HepG2 (cell line): ENCODE data around the gene JADE2. TPM values are rescaled to one million over a fixed set of nuclear protein-coding genes. Genes with fewer than 3 reads are reported as not detected.

Source experiments
- DPF2 ChIP-seq: sonication (generic); formaldehyde crosslinking; IDR thresholded peaks from 2 replicates; pipeline ENCODE4 v1.4.0; 2020; ENCODE audit warnings: mild to moderate bottlenecking, low read depth, missing genetic modification reagents, borderline replicate concordance
- FOXJ3 ChIP-seq: sonication (generic); formaldehyde crosslinking; IDR thresholded peaks from 2 replicates; pipeline ENCODE4 v1.4.0; 2020; ENCODE audit warnings: missing genetic modification reagents, mild to moderate bottlenecking, borderline replicate concordance
- HMG20A ChIP-seq: IDR thresholded peaks from 2 replicates; pipeline ENCODE4 v1.6.1; 2016; ENCODE audit warnings: borderline replicate concordance
- HNF4A ChIP-seq: sonication (generic); formaldehyde crosslinking; IDR thresholded peaks from 2 replicates; pipeline ENCODE4 v1.4.0; 2020; ENCODE audit warnings: missing genetic modification reagents
- KAT8 ChIP-seq: IDR thresholded peaks from 2 replicates; pipeline ENCODE4 v1.6.1; 2016; ENCODE audit warnings: missing genetic modification reagents, missing compliant biosample characterization
- KLF6 ChIP-seq: IDR thresholded peaks from 2 replicates; pipeline ENCODE4 v1.8.0; 2016; ENCODE audit warnings: missing biosample characterization, missing genetic modification reagents
- NR2F2 ChIP-seq: IDR thresholded peaks from 2 replicates; pipeline ENCODE4 v1.6.1; 2012; ENCODE audit warnings: low read depth, inconsistent platforms, borderline replicate concordance
- RCOR2 ChIP-seq: IDR thresholded peaks from 2 replicates; pipeline ENCODE4 v1.6.1; 2016; ENCODE audit warnings: missing biosample characterization, missing genetic modification reagents
- RFXAP ChIP-seq: sonication (generic); formaldehyde crosslinking; IDR thresholded peaks from 2 replicates; pipeline ENCODE4 v1.4.0; 2020; ENCODE audit warnings: missing genetic modification reagents, borderline replicate concordance
- SMAD3 ChIP-seq: sonication (generic); formaldehyde crosslinking; IDR thresholded peaks from 2 replicates; pipeline ENCODE4 v1.4.0; 2020; ENCODE audit warnings: missing genetic modification reagents
- SNRNP70 ChIP-seq: fragments of 200-400 bp; formaldehyde crosslinking; IDR thresholded peaks from 2 replicates; pipeline ENCODE4 v1.6.1; 2017; ENCODE audit warnings: mild to moderate bottlenecking, low read depth, low read length, moderate library complexity
- THYN1 ChIP-seq: sonication (generic); formaldehyde crosslinking; IDR thresholded peaks from 2 replicates; pipeline ENCODE4 v1.8.1; 2023; ENCODE audit warnings: low read depth, mild to moderate bottlenecking, moderate library complexity, missing genetic modification reagents, borderline replicate concordance
- ZNF282 ChIP-seq: fragments of 450-650 bp; IDR thresholded peaks from 2 replicates; pipeline ENCODE4 v1.6.1; 2018; ENCODE audit not compliant: partially characterized antibody
- ZNF589 ChIP-seq: sonication (generic); formaldehyde crosslinking; conservative IDR thresholded peaks from 2 replicates; pipeline ENCODE4 v1.8.0; 2022; ENCODE audit warnings: mild to moderate bottlenecking, moderate library complexity, missing genetic modification reagents
- polyA plus RNA-seq, 8 experiments: library from polyadenylated mRNA; depleted of rRNA in 3 of 8; stranded (reverse) in 7 of 8; unstranded in 1 of 8; fragments of >200 nt; fragmentation: Illumina TruSeq in 4 of 8; extraction: Trizol in 4 of 8; gene quantifications; 2 replicates each; pipeline versions ENCODE4 v1.2.1 to v1.2.3, GENCODE V29; 2011 to 2016; ENCODE audit warnings: low read depth in 4 of 8, missing spikeins in 1 of 8, mixed read lengths in 1 of 8; ENCODE audit not compliant: insufficient read depth in 1 of 8
- total RNA-seq, 5 experiments: library from RNA; depleted of rRNA; stranded (reverse); fragments of >200 nt; fragmentation: Illumina TruSeq; extraction: Trizol; gene quantifications; 2 replicates each; pipeline ENCODE4 v1.2.3, GENCODE V29; 2016; ENCODE audit warnings: low read depth in 1 of 5
- TF ChIP-seq, protein P1 (sequence below): sonication (generic); IDR thresholded peaks from 2 replicates; pipeline ENCODE4 v1.6.1; 2016; ENCODE audit warnings: low read depth, borderline replicate concordance
- TF ChIP-seq, protein P2 (sequence below): sonication (generic); formaldehyde crosslinking; conservative IDR thresholded peaks from 2 replicates; pipeline ENCODE4 v1.4.0; 2020; ENCODE audit warnings: missing genetic modification reagents
- TF ChIP-seq, protein P3 (sequence below): sonication (generic); formaldehyde crosslinking; IDR thresholded peaks from 2 replicates; pipeline ENCODE4 v1.4.0; 2020; ENCODE audit warnings: missing genetic modification reagents
- TF ChIP-seq, protein P4 (sequence below): sonication (generic); formaldehyde crosslinking; IDR thresholded peaks from 2 replicates; pipeline ENCODE4 v1.5.0; 2020; ENCODE audit warnings: missing genetic modification reagents, mild to moderate bottlenecking, borderline replicate concordance
- TF ChIP-seq, protein P5 (sequence below): sonication (generic); formaldehyde crosslinking; IDR thresholded peaks from 2 replicates; pipeline ENCODE4 v1.8.1; 2023; ENCODE audit warnings: mild to moderate bottlenecking, missing genetic modification reagents

Gene JADE2
- total and polyA plus RNA-seq, 2 of the 13 experiments (the other 11 are each of a cell fraction or from before 2014, with no cell fraction given): 7.5 to 15.1 TPM

DNA sequence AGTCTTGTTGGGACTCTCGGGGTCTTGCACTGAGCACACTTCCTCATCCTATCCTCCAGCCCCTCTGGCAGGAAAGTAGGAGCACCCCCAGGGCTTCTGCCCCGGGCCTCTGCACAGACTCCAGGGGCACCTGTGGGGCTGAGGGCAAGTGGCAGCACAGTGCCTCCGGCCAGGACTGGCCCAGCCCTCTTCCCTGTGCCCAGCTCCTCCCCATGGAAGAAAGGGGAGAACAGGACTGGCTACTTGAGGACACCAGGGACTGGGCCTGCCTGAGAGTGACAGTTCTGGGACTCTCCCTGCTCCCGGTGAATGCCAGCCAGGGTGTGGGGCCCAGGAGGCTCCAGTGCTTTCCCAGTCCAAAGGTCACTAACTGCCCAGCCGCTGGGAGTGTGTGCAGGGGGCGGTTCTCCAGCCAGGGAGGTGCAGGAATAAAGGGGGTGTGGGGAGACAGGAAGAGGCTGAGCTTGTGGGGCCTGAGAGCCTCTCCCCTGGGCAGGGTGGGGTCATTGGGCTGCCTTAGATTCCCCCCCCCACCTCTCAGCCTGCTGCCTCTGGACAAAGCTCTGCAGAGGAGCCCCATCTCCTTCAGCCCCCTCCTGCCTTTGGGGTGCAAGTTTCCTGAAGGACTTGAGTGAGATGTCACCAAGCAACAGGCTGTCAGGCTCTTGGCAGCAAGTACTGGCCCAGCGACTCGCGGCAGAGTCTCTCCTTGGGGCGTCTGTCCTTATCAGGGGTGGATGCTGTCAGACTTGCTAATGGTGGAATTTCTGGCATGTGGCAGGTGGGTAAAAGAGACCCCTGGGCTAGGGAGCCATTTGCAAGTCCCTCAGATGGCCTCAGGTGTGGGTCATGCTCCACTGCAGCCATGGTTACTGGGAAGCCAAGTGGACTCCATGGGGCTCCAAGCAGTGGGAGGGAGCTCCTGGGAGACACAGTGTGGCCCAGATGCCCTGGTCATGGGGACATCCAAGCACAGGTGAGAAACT lies 19.1 kb upstream of the JADE2 start (continued):
- TF ChIP-seq KAT8 (CRISPR knock-in tag): peak; percentile 78
- TF ChIP-seq RCOR2 (CRISPR knock-in tag): peak; percentile 64; the same call in 1 of the 2 replicates
- no peak for TF ChIP-seq NR2F2
- no peak; the same call in 1 of the 2 replicates for TF ChIP-seq KLF6
- TF ChIP-seq RFXAP (CRISPR knock-in tag): 0 out of 2 replicates have a peak, but pooled peaks have one; percentile 40
- 0 out of 2 replicates have a peak, but pooled peaks have one; percentile 17 for TF ChIP-seq FOXJ3 (CRISPR knock-in tag)
- no peak; the same call in 1 of the 2 replicates for TF ChIP-seq THYN1 (CRISPR knock-in tag)
- TF ChIP-seq SNRNP70: no peak
- TF ChIP-seq SMAD3 (CRISPR knock-in tag): no peak; the same call in 1 of the 2 replicates
- TF ChIP-seq, protein P1, sequence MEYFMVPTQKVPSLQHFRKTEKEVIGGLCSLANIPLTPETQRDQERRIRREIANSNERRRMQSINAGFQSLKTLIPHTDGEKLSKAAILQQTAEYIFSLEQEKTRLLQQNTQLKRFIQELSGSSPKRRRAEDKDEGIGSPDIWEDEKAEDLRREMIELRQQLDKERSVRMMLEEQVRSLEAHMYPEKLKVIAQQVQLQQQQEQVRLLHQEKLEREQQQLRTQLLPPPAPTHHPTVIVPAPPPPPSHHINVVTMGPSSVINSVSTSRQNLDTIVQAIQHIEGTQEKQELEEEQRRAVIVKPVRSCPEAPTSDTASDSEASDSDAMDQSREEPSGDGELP: peak; percentile 79; the same call in 1 of the 2 replicates
- TF ChIP-seq, protein P2, sequence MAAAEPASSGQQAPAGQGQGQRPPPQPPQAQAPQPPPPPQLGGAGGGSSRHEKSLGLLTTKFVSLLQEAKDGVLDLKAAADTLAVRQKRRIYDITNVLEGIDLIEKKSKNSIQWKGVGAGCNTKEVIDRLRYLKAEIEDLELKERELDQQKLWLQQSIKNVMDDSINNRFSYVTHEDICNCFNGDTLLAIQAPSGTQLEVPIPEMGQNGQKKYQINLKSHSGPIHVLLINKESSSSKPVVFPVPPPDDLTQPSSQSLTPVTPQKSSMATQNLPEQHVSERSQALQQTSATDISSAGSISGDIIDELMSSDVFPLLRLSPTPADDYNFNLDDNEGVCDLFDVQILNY (CRISPR knock-in tag): no peak
- TF ChIP-seq ZNF589: no peak; the same call in 1 of the 2 replicates
- TF ChIP-seq, protein P3, sequence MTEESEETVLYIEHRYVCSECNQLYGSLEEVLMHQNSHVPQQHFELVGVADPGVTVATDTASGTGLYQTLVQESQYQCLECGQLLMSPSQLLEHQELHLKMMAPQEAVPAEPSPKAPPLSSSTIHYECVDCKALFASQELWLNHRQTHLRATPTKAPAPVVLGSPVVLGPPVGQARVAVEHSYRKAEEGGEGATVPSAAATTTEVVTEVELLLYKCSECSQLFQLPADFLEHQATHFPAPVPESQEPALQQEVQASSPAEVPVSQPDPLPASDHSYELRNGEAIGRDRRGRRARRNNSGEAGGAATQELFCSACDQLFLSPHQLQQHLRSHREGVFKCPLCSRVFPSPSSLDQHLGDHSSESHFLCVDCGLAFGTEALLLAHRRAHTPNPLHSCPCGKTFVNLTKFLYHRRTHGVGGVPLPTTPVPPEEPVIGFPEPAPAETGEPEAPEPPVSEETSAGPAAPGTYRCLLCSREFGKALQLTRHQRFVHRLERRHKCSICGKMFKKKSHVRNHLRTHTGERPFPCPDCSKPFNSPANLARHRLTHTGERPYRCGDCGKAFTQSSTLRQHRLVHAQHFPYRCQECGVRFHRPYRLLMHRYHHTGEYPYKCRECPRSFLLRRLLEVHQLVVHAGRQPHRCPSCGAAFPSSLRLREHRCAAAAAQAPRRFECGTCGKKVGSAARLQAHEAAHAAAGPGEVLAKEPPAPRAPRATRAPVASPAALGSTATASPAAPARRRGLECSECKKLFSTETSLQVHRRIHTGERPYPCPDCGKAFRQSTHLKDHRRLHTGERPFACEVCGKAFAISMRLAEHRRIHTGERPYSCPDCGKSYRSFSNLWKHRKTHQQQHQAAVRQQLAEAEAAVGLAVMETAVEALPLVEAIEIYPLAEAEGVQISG (CRISPR knock-in tag): peak; percentile 92
- TF ChIP-seq HMG20A (CRISPR knock-in tag): peak; percentile 85; the same call in 1 of the 2 replicates
- peak; percentile 35; the same call in 1 of the 2 replicates for TF ChIP-seq DPF2 (CRISPR knock-in tag)
- TF ChIP-seq HNF4A (CRISPR knock-in tag): peak; percentile 98
- no peak for TF ChIP-seq ZNF282
- TF ChIP-seq, protein P4, sequence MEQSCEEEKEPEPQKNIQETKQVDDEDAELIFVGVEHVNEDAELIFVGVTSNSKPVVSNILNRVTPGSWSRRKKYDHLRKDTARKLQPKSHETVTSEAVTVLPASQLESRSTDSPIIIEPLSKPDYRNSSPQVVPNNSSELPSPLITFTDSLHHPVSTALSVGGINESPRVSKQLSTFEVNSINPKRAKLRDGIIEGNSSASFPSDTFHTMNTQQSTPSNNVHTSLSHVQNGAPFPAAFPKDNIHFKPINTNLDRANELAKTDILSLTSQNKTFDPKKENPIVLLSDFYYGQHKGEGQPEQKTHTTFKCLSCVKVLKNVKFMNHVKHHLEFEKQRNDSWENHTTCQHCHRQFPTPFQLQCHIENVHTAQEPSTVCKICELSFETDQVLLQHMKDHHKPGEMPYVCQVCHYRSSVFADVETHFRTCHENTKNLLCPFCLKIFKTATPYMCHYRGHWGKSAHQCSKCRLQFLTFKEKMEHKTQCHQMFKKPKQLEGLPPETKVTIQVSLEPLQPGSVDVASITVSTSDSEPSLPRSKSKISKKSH: peak; percentile 61
- TF ChIP-seq, protein P5, sequence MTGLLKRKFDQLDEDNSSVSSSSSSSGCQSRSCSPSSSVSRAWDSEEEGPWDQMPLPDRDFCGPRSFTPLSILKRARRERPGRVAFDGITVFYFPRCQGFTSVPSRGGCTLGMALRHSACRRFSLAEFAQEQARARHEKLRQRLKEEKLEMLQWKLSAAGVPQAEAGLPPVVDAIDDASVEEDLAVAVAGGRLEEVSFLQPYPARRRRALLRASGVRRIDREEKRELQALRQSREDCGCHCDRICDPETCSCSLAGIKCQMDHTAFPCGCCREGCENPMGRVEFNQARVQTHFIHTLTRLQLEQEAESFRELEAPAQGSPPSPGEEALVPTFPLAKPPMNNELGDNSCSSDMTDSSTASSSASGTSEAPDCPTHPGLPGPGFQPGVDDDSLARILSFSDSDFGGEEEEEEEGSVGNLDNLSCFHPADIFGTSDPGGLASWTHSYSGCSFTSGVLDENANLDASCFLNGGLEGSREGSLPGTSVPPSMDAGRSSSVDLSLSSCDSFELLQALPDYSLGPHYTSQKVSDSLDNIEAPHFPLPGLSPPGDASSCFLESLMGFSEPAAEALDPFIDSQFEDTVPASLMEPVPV (CRISPR knock-in tag): peak; percentile 67; the same call in 1 of the 2 replicates
